AG04450 (cell line): Measurements from ENCODE around the gene DTNBP1. TPM values are rescaled to one million over a fixed set of nuclear protein-coding genes. Genes with fewer than 3 reads are reported as not detected.

Experiments
- CTCF ChIA-PET: fragments of 300-600, 350-600 bp; formaldehyde crosslinking; extraction: SDS; loops from one replicate; lab custom pipeline; 2022; ENCODE audit warnings: antibody characterized with exemption, inconsistent platforms; lab: Charles Lee
- POLR2A ChIA-PET: fragments of 350-600 bp; formaldehyde crosslinking; extraction: SDS; loops from one replicate; lab custom pipeline; 2021; ENCODE audit warnings: antibody characterized with exemption, inconsistent platforms; lab: Yijun Ruan, JAX
- DNase-seq: peaks from one replicate; pipeline ENCODE4 v3.0.0-alpha.2; 2011; ENCODE audit warnings: low read depth, low spot score
- H3K27ac ChIP-seq: one replicate; pipeline ENCODE4 v1.5.1; 2012; ENCODE audit warnings: low read depth, low read length, control low read depth
- H3K27me3 ChIP-seq: one replicate; pipeline ENCODE4 v1.6.0; 2012; ENCODE audit warnings: low read length; ENCODE audit not compliant: control insufficient read depth, insufficient read depth
- H3K4me3 ChIP-seq: 2 replicates; pipeline ENCODE4 v1.5.1; 2011; ENCODE audit warnings: mild to moderate bottlenecking, low read depth, low read length, control low read depth
- H3K9me3 ChIP-seq: 2 replicates; pipeline ENCODE4 v1.5.1; 2012; ENCODE audit warnings: low read length; ENCODE audit not compliant: control insufficient read depth, insufficient read depth
- CTCF ChIP-seq: IDR thresholded peaks from 2 replicates; pipeline ENCODE4 v1.5.1; 2011; ENCODE audit warnings: low read depth, low read length, control low read depth, inconsistent platforms
- polyA plus RNA-seq: library from polyadenylated mRNA; depleted of rRNA; stranded (reverse); fragments of >200 nt; gene quantifications from 2 replicates; pipeline ENCODE4 v1.2.3, GENCODE V29; 2011

Gene DTNBP1
- polyA plus RNA-seq, 1 experiment = 15.2 TPM

- no peaks in the 10 kb centered on the region for H3K27me3 ChIP-seq
- no peak for TF ChIP-seq CTCF
- H3K4me3 ChIP-seq = no peak overlapping the region
- ChIA-PET CTCF (no interaction called here), POLR2A (no interaction called here)
- H3K9me3 ChIP-seq = no peaks in the 10 kb centered on the region
- no peak overlapping the region for H3K27ac ChIP-seq
- DNase-seq = no peak
Measured at GRCh38 chr6:15480525-15480924, 182.3 kb downstream of the DTNBP1 start.

- no peak overlapping the region for H3K27ac ChIP-seq
- H3K4me3 ChIP-seq = no peak overlapping the region
- ChIA-PET POLR2A (no interaction called here), CTCF (no interaction called here)
- DNase-seq = no peak
- H3K9me3 ChIP-seq = no peaks in the 10 kb centered on the region
- H3K27me3 ChIP-seq = no peaks in the 10 kb centered on the region
- TF ChIP-seq CTCF = no peak
Measured at GRCh38 chr6:15479761-15480160, 183.1 kb downstream of the DTNBP1 start.

- ChIA-PET CTCF (interaction anchor here (0.5 kb wide), 1 partner anchor 522 kb away, joined by 3 read pairs; no protein-coding TSS in a partner anchor), POLR2A (interaction anchor here (0.6 kb wide), 1 partner anchor 33 kb away, joined by 5 read pairs; no protein-coding TSS in a partner anchor)
- H3K9me3 ChIP-seq = no peaks in the 10 kb centered on the region
- DNase-seq = no peak
- no peak overlapping the region for H3K4me3 ChIP-seq
- peak overlapping the region; percentile 83 for H3K27ac ChIP-seq
- no peaks in the 10 kb centered on the region for H3K27me3 ChIP-seq
- TF ChIP-seq CTCF = no peak
Measured at GRCh38 chr6:15477746-15478145, 185.1 kb downstream of the DTNBP1 start.

- POLR2A ChIA-PET = no interaction called here
Measured at GRCh38 chr6:15476631-15477380, 186.0 kb downstream of the DTNBP1 start.

More at GRCh38 chr6:15476631-15477380, 186.0 kb downstream of the DTNBP1 start:
- Histone ChIP-seq H3K9me3 (no peaks in the 10 kb centered on the region), H3K27me3 (no peaks in the 10 kb centered on the region), H3K27ac (peak overlapping the region; percentile 83), H3K4me3 (no peak overlapping the region)
- CTCF ChIA-PET = interaction anchor here (0.5 to 1.5 kb wide), 3 partner anchors 14 to 68 kb away, joined by 3 to 4 read pairs (median 3); no protein-coding TSS in a partner anchor
- DNase-seq = peak; percentile 82
- TF ChIP-seq CTCF = no peak
